Adrenal gland (tissue), 5 donors: ENCODE data around the gene TCERG1L.

ENCODE experiments used
- POLR2A ChIP-seq, 2 donors: fragments of 450-650 bp; IDR thresholded peaks; one replicate each; pipeline ENCODE4 v1.6.1; 2017; ENCODE audit warnings: antibody characterized with exemption in 2 of 2, mild to moderate bottlenecking in 2 of 2, moderate library complexity in 1 of 2
- TF ChIP-seq, protein P1 (sequence below), 6 experiments: fragments of 450-650 bp in 4 of 6; fragments of 200-600 bp in 2 of 6; sonication (generic) in 1 of 6; IDR thresholded peaks; 1 replicate in 5 of 6; 2 replicates in 1 of 6; pipeline versions ENCODE4 v1.5.1 to v1.8.0; 2016 to 2021; ENCODE audit warnings: antibody characterized with exemption in 6 of 6, mild to moderate bottlenecking in 2 of 6, moderate library complexity in 1 of 6
- donor health status: DM: no; HTN: no; CAD: no.

- TF ChIP-seq, protein P1, sequence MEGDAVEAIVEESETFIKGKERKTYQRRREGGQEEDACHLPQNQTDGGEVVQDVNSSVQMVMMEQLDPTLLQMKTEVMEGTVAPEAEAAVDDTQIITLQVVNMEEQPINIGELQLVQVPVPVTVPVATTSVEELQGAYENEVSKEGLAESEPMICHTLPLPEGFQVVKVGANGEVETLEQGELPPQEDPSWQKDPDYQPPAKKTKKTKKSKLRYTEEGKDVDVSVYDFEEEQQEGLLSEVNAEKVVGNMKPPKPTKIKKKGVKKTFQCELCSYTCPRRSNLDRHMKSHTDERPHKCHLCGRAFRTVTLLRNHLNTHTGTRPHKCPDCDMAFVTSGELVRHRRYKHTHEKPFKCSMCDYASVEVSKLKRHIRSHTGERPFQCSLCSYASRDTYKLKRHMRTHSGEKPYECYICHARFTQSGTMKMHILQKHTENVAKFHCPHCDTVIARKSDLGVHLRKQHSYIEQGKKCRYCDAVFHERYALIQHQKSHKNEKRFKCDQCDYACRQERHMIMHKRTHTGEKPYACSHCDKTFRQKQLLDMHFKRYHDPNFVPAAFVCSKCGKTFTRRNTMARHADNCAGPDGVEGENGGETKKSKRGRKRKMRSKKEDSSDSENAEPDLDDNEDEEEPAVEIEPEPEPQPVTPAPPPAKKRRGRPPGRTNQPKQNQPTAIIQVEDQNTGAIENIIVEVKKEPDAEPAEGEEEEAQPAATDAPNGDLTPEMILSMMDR (IDR thresholded peaks at IDR 0.05): no peak
- TF ChIP-seq POLR2A (IDR thresholded peaks at IDR 0.05): no peak
Measured at GRCh38 chr10:131243076-131243475, 68.4 kb downstream of the TCERG1L start.
